HG03159 (cell line): ENCODE measurements around the gene CRHBP.

Experiments used
- ATAC-seq: cut with Tn5 transposase; IDR thresholded peaks from one replicate; pipeline ENCODE4 v1.9.1; 2021; ENCODE audit warnings: mild to moderate bottlenecking, moderate library complexity; ENCODE audit not compliant: unreplicated experiment

CRHBP gene

DNA sequence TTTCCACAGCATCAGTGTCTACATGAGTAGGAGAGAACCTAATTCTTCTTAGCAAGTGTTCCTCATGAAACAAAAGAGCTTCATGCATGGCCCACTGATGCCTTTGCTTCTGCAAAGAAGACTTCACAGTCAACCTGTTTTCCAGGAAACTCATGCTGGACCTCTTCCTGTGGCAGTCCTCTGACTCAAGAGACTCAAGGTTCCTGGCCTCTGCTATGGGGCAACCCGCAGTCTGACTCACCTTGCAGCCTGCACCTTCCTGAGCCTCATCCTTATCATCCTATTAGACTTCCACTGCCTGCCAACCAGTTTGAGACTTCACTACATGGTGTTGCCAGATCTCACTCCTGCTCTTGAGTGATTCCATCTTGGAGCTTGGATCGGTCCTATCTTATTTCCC, 59.8 kb downstream of the CRHBP start:
- ATAC-seq: no peak

DNA sequence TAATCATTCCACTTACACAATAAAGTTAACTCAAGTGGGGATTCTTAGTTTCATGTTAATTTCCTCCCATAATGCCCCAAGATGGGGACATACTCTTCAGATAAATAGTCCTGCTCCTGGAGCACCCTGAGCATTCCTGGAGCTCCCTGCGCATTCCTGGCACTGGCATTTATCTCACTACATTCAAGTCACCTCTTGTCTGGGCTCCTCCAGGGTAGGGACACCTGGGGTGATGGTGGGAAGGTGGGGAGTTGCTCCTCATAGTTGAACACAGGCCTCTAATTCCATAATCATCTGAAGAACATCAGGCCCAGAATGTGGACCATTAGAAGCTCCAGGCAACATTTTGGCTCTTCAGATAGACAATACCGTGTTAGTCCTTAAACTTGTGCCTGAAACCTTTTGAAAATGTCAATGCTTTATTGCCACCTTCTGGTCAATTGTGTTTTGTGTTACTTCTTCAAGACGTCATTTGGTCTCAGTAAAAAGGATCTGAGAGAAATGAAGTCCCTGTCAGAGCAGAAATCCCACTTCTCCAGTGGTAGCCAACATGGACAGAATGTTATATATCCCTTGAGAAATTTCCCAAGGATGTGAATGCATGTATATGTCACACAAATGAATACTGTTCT, 63.2 kb downstream of the CRHBP start:
- ATAC-seq: no peak

DNA sequence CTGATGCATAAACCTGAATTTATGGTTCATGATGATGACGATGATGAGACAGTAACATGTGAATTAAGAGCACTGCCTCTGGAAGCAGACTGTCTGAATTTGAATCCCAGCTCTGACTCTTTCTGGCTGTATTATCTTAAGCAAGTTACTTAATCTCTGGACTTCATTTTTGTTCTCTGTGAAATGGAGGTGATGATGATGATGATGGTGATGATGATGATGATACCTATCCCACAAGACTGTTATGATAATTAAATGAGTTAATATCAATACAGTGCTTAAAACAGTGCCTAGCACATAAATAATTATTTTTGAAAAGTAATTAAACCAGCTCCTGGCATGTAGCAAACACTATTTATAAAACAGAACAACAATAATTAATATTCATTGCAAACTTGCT, 64.1 kb downstream of the CRHBP start:
- no peak for ATAC-seq

DNA sequence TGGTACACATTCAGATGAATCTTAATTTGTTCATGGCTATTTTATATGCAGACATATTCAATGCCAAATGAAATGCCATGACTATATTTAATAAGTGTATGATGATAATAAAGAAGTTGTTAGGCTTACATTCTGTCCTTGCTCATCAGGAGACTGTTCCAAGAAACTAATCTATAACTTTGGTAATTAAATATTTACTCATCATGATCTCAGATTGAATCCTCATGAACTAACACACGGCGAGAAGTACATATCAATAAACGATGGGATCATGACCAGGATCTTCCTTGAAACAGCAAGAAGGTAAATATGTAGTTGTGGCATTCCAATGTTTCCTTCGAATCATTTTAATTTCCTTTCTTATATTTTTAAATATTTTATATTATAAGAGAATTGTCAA, 64.8 kb downstream of the CRHBP start:
- no peak for ATAC-seq
